ENCODE measurements around the gene BTNL2.
"Not testable (repeated sequence)": the region's sequence is repeated elsewhere in the genome, so short reads cannot be mapped to it uniquely, and the experiment has no call there.

Gene BTNL2

DNA sequence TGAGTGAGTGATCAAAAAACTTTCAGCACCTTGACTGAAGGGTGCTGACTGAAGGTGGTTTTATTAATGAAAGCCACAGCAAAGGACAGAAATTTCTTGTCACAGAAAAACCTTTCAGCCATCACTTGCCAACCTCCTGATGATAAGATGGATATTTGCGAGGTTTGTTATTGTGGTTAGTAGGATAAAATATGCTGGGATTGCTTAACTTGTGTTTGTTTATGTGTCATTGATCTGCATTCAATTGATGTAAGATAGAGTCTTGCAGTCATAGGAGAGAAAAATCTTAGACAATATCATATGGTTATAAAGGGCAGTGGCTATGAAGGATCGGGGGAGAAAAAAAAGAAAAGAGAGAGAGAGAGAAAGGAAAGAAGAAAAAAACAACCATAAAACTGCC is 36.5 kb downstream of the BTNL2 start:
- Histone ChIP-seq H3K4me3 (ENCODE audit: low read length) (no peak overlapping the region), H3K27ac (ENCODE audit: low read length) (no peak overlapping the region), H3K27me3 (ENCODE audit: control insufficient read depth, insufficient read depth, low read length) (no peaks in the 10 kb centered on the region), H3K4me1 (ENCODE audit: control insufficient read depth, insufficient read depth, low read length) (no peaks in the 10 kb centered on the region), H3K36me3 (ENCODE audit: control insufficient read depth, insufficient read depth, low read length) (no peaks in the 10 kb centered on the region), H3K9me3 (ENCODE audit: control insufficient read depth, insufficient read depth, low read length) (no peaks in the 10 kb centered on the region)
- DNase-seq (ENCODE audit: low read depth, low spot score): no peak
- 100% methylated on average over 1 of the region's 2 CpGs for WGBS (ENCODE audit: insufficient coverage, insufficient read length)

DNA sequence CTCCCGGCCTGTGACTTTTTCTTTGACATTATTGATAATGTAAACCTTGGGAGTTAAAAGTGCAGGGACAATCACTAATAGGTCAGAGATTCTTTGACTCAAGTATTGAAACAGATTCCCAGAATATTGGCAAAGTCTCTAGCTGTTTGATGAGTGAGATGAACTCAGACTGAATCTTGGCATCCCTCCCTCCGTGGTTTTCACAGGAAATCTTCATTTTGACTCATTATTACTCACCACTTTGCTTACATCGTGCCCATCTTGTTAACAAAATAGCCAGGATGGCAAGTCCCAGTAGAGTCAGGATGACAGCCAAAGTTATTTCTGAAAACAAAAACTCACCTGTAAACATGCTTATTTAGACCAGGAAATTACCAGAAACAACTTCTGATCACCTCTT is 37.3 kb downstream of the BTNL2 start:
- WGBS (ENCODE audit: insufficient coverage, insufficient read length): no CpG with 5 or more reads among the region's 3 CpGs
- H3K4me1 ChIP-seq (ENCODE audit: control insufficient read depth, insufficient read depth, low read length): no peaks in the 10 kb centered on the region
- H3K4me3 ChIP-seq (ENCODE audit: low read length): no peak overlapping the region
- H3K27ac ChIP-seq (ENCODE audit: low read length): no peak overlapping the region
- DNase-seq (ENCODE audit: low read depth, low spot score): no peak
- no peaks in the 10 kb centered on the region for H3K9me3 ChIP-seq (ENCODE audit: control insufficient read depth, insufficient read depth, low read length)
- no peaks in the 10 kb centered on the region for H3K36me3 ChIP-seq (ENCODE audit: control insufficient read depth, insufficient read depth, low read length)
- H3K27me3 ChIP-seq (ENCODE audit: control insufficient read depth, insufficient read depth, low read length): no peaks in the 10 kb centered on the region

DNA sequence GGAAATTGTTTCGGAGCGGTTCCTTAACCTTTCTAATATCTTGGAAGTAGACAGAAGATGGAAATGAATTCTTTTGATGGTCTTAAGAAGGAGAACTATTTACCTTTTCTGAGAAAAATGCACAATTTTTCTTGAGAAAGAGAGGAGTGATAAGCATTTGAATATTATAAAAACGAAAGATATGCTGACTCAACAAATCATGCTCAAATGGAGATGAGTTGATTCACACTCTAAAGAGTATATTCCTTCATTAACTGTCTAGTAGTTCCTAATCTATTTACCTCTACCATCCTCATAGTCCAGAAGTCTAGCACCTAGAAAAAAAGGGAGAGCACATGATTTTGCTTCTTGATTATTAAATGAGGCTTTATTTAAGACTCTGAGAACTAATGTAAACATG is 39.3 kb downstream of the BTNL2 start:
- no CpG with 5 or more reads among the region's 3 CpGs for WGBS (ENCODE audit: insufficient coverage, insufficient read length)
- no peaks in the 10 kb centered on the region for H3K27me3 ChIP-seq (ENCODE audit: control insufficient read depth, insufficient read depth, low read length)

DNA sequence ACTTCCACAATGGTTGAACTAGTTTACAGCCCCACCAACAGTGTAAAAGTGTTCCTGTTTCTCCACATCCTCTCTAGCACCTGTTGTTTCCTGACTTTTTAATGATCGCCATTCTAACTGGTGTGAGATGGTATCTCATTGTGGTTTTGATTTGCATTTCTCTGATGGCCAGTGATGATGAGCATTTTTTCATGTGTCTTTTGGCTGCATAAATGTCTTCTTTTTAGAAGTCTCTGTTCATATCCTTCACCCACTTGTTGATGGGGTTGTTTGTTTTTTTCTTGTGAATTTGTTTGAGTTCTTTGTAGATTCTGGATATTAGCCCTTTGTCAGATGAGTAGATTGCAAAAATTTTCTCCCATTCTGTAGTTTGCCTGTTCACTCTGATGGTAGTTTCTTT is 47.8 kb downstream of the BTNL2 start:
- no CpG with 5 or more reads among the region's 1 CpG for WGBS (ENCODE audit: insufficient coverage, insufficient read length)
- DNase-seq (ENCODE audit: low read depth, low spot score); H3K27me3 ChIP-seq (ENCODE audit: control insufficient read depth, insufficient read depth, low read length); H3K4me3 ChIP-seq (ENCODE audit: low read length); H3K4me1 ChIP-seq (ENCODE audit: control insufficient read depth, insufficient read depth, low read length); H3K9me3 ChIP-seq (ENCODE audit: control insufficient read depth, insufficient read depth, low read length); H3K27ac ChIP-seq (ENCODE audit: low read length); H3K36me3 ChIP-seq (ENCODE audit: control insufficient read depth, insufficient read depth, low read length): not testable (repeated sequence)

More for the DNA sequence above, 39.3 kb downstream of the BTNL2 start:
- no peak overlapping the region for H3K27ac ChIP-seq (ENCODE audit: low read length)
- DNase-seq (ENCODE audit: low read depth, low spot score): no peak
- no peaks in the 10 kb centered on the region for H3K4me1 ChIP-seq (ENCODE audit: control insufficient read depth, insufficient read depth, low read length)
- H3K36me3 ChIP-seq (ENCODE audit: control insufficient read depth, insufficient read depth, low read length): no peaks in the 10 kb centered on the region
- no peak overlapping the region for H3K4me3 ChIP-seq (ENCODE audit: low read length)
- no peaks in the 10 kb centered on the region for H3K9me3 ChIP-seq (ENCODE audit: control insufficient read depth, insufficient read depth, low read length)

DNA sequence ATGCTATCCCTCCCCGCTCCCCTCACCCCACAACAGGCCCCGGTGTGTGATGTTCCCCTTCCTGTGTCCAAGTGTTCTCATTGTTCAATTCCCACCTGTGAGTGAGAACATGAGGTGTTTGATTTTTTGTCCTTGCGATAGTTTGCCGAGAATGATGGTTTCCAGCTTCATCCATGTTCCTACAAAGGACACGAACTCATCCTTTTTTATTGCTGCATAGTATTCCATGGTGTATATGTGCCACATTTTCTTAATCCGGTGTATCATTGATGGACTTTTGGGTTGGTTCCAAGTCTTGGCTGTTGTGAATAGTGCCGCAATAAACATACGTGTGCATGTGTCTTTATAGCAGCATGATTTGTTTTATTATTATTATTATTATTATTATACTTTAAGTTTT is 48.4 kb downstream of the BTNL2 start:
- not testable (repeated sequence) for H3K4me1 ChIP-seq (ENCODE audit: control insufficient read depth, insufficient read depth, low read length); H3K9me3 ChIP-seq (ENCODE audit: control insufficient read depth, insufficient read depth, low read length); H3K27me3 ChIP-seq (ENCODE audit: control insufficient read depth, insufficient read depth, low read length); H3K27ac ChIP-seq (ENCODE audit: low read length); H3K36me3 ChIP-seq (ENCODE audit: control insufficient read depth, insufficient read depth, low read length); H3K4me3 ChIP-seq (ENCODE audit: low read length); DNase-seq (ENCODE audit: low read depth, low spot score)
- WGBS (ENCODE audit: insufficient coverage, insufficient read length): no CpG with 5 or more reads among the region's 8 CpGs

DNA sequence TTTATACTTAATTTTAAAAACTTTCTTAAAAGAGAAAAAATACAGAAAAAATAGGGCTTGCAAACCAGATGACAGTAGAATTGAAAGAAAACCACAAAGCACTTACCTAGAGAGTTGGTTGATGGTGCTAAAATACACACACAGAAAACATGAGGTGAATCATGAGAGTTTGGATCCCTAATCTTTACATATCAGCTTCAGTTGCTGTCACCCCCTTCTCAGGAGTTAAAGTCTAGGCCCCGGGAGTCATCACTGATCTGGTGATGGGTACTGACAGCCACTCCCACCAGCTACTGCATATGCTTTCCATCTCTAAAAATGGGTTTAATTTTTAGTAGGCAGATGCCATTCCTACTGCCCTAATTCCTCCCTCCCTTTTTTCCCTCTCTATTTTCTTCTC is 52.0 kb downstream of the BTNL2 start:
- H3K4me1 ChIP-seq (ENCODE audit: control insufficient read depth, insufficient read depth, low read length): no peaks in the 10 kb centered on the region
- no CpG with 5 or more reads among the region's 1 CpG for WGBS (ENCODE audit: insufficient coverage, insufficient read length)

DNA sequence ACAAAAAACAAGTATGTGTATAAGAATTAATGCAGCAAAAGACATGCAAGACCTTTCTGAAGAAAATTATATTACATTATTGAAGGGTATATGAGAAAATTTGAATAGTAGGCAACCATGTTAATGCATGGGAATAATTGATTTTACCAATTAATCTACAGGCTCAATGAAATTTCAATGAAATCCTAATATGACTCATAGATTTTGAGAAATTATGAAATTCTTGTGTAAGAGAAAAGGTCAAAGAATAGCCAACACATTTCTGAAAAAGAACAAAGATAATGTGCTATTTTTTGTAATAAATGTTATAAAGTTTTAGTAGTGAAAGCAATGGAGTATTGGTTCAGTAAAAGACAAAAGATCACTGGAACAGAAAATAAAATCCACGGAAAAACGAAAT is 53.6 kb downstream of the BTNL2 start:
- Histone ChIP-seq H3K4me1 (ENCODE audit: control insufficient read depth, insufficient read depth, low read length) (no peaks in the 10 kb centered on the region), H3K27me3 (ENCODE audit: control insufficient read depth, insufficient read depth, low read length) (no peaks in the 10 kb centered on the region), H3K4me3 (ENCODE audit: low read length) (no peak overlapping the region), H3K36me3 (ENCODE audit: control insufficient read depth, insufficient read depth, low read length) (no peaks in the 10 kb centered on the region), H3K27ac (ENCODE audit: low read length) (no peak overlapping the region), H3K9me3 (ENCODE audit: control insufficient read depth, insufficient read depth, low read length) (no peaks in the 10 kb centered on the region)
- no peak for DNase-seq (ENCODE audit: low read depth, low spot score)
- WGBS (ENCODE audit: insufficient coverage, insufficient read length): no CpG with 5 or more reads among the region's 2 CpGs

More for the DNA sequence above, 52.0 kb downstream of the BTNL2 start:
- no peak overlapping the region for H3K4me3 ChIP-seq (ENCODE audit: low read length)
- H3K36me3 ChIP-seq (ENCODE audit: control insufficient read depth, insufficient read depth, low read length): no peaks in the 10 kb centered on the region
- no peaks in the 10 kb centered on the region for H3K9me3 ChIP-seq (ENCODE audit: control insufficient read depth, insufficient read depth, low read length)
- no peak for DNase-seq (ENCODE audit: low read depth, low spot score)
- H3K27me3 ChIP-seq (ENCODE audit: control insufficient read depth, insufficient read depth, low read length): no peaks in the 10 kb centered on the region
- no peak overlapping the region for H3K27ac ChIP-seq (ENCODE audit: low read length)
